SIG-M5 treated with dmso at 0.1 percent for 504 hours (cell line): ENCODE results near the gene MEN1.
A peak's percentile ranks its signal among the peaks of the same experiment; 100 is the strongest.

ENCODE experiments used
- DNase-seq: peaks from one replicate; lab custom pipeline; 2025; ENCODE audit not compliant: unreplicated experiment; lab: John Stamatoyannopoulos, UW

Gene MEN1

DNA sequence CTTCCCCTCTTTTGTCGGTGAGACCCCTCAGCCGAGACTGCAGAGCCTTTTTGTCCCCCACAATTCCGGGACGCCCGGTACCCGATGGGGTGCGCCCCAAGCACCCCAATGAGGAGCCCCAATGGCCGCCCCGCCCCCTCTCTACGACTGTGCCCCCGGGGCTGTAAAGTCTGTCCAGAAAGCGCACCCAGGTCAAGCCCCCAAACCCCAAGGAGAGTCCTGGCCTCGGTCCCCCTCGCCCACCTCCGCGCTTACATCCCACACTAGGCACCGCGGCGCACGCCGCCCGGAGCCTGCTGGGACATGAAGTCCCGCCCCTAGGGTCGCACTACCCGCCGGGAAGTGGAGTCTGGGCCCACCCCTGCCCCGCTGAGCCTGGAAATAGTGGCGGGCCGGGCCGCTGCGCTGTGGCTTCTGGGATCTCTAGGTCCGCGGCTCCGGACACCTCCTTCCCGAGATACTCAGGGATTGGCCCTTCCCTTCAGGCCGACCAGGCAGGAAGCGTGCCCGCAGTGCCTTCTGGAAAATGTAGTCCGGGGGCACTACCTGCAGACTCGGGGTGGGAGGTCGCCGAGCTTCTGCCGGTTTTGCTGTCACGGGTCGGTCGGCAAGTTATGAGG lies at the start of gene MEN1:
Gene MEN1, minus strand, starts transcription at position 281 of the 620 bp plus-strand sequence. CDS start 442 bp downstream, outside the sequence.
- peak; percentile 95 for DNase-seq

DNA sequence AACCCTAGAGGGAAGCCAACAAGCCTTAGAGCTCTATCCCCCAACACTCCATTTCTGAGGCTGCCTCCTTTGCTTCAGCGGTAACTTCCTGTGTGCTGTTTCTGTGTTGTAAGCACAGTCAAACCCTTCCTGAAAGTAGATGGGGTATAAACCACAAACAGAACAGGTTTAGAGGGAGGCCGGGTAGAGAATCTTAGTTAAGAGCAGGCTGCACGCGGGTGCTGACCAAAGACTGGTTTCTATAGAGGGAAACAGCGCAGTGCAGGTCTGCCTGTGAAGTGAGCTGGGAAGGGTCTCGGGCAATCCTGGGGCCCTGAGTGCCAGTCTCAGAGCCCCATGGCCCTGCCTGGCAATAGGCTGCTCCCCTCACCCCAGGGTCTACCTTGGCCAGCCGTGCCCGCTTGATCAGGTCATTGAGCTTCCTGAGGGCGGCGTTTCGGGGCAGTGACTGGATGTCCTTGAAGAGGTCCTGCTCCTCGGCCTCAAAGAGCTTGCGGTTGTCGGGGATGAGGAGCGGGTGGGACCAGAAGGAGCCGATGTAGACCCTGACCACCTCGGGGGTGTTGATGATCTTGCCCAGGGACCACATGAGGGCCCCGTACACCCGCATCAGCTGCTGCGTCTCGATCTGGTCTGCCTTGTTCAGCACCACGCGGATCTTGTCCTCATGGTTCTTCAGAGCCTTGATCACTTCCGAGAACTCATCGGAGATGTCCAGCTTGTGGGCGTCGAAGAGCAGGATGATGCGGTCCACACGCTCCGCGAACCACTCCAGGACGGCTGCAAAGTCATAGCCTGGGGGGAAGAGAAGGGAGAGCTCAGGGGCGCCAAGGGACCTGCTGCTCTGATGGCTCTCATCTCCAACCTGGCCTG lies 49.4 kb upstream of the MEN1 start:
- DNase-seq: peak; percentile 89

DNA sequence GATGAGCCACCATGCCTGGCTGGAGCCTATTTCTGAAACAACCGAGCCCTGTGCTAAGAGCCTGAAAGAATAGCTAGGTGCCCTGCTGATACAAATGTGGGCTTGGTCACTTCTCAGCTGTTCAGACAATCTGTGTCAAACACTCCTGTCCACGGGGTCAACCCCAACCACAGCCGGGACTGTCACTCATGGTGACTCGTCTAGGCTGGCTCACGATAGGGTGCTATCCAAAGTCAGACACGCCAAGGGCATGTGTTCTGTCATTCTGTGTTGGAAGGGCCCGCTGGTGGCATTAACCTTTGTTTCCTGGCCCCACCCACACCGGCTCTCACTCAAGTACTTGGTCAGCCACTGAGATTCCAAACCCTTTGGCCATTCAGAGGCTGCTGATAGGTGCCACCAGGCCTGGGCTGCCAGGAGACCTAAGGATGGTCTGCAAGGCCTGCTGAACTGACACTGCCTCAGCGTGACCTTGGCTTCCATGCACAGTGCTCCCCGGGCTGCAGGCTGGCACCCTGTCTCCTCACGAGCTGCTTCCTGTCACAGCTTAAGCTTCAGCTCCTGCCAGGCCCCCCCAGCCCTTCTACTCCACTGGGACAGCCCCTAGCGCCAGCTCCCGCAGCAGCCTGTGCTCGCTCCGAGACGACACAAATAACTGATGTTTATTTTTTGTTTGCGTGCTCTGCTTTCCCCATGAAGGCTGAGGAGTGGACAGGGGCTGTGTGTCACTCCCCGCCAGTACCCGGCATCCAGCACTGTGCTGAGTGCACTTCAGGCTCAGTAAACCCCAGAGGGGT lies 48.3 kb upstream of the MEN1 start:
- no peak for DNase-seq

DNA sequence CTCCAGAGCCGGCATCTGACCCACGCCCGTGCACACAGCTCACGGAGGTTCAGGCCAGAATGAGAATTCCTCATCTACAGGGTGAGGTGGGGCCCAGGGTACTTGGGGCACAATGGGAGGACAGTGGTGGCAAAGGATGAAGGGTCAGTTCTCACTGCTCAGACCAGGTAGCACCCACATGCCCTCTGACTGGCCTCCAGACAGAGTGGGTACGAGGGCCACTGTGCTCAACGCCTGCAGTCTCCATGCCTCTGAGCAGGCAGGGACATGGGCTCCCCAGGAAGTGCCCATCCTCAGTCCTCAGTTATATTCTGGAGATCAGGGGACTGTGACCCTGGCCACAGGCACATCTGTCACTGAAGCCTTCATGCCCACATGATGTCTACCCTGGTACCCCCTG lies 47.1 kb upstream of the MEN1 start:
- no peak for DNase-seq

DNA sequence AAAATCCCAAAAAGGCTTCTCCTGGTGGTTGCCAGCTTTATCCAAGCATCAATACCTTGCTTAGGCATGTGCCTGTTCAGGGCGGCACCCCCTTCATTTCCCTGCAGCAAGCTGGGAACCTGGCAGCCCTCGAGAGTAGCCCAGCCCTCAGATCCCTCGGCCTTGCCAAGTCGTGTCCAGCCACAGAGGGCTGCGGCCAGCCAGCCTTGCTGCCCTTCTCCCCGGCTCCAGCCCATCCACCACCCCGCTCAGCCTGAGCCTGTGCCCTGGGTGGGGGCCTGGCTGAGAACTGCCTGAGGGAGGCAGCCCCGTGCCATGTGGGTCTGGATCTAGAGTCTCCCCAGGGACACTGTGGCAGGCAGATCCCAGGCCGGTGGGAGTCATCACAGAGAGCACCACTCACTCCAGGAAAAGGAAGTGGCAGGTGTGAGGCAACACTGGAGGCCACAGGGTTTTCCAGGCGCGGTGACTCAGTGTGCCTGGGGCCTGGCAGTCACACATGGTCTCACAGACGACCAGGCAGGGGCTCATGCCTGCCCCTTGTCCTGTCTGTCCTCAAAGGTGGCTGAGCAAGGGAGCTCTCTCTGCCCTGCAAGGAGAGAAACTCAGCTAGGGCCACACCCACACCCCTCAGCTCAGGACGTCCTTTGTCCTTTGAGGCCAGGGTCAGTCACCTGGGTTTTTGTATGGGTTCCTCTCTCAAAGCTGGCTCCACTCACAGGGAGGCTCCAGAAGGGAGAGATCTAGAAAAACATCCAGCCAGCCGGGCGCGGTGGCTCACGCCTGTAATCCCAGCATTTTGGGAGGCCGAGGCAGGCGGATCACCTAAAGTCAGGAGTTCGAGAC lies 46.3 kb upstream of the MEN1 start:
- DNase-seq: peak; percentile 71

DNA sequence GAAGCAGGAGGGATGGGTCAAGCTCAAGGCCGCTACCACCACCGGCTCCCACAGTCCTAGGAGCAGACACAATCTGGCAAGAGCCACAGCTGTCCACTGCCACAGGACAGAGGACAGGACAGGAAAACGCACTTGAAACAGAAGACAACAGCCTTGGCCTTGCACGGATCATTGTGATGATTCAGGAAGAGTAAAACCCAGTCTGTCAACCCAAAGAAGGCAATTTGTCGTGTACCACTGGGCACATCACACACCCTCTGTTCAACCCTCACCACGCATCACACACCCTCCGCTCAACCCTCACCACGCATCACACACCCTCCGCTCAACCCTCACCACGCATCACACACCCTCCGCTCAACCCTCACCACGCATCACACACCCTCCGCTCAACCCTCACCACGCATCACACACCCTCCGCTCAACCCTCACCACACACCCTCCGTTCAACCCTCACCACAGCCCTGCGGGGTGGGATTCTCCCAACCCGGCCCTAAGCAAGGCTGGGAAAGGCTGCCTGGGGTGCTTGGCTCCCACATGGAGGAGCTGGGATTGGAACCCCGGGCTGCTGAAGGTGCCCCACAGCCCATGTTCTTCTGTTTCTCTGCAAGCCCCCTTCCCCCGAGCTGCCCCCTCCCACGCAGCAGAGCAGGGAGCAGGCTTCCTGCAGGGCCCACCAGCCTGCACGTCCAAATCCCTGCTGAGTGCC lies 45.4 kb upstream of the MEN1 start:
- no peak for DNase-seq

DNA sequence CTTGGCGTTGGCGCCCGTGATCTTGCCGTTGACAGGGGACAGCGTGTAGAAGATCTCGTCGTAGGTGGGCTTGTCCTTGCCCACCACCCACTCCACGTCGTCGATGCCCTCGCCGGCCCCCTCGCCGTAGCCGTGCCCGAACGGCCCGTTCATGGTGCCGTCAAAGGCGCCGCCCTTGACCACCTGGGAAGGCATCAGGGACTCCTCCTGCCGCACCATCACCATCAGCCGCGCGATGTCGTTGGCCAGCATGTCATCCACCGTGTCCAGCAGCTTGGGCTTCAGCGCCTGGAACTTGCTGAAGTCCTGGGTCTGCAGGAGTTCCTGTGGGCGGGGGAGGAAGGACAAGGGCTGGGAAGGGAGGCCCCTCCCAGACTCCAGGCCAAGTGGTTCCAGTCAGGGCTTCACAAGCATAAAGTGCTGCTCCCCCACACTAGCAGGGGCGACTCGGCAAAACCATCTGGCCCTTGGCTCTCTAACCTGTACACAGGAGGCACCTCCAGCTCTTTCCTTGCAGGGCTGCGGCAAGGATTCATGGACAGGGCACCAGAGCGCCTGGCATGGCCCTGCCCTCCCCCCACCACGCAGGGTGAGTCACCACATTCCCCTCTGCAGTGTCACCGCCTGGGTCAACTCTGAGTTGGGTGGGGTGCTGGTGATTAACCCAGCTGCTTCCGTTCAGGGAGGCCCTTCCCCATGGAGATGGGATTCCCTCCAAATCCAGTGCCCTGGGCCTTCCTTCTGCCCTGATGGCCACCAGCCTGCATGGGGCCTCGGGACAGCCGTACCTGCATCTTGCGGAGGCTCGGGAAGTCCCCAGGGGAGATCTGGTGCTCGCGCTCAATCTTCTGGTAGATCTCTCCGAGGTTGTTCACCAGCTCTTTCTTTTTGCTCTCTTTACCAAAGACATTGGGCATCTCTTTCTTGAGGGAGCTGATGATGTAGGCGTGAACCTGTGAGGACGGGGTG lies 44.5 kb upstream of the MEN1 start:
- peak; percentile 34 for DNase-seq

DNA sequence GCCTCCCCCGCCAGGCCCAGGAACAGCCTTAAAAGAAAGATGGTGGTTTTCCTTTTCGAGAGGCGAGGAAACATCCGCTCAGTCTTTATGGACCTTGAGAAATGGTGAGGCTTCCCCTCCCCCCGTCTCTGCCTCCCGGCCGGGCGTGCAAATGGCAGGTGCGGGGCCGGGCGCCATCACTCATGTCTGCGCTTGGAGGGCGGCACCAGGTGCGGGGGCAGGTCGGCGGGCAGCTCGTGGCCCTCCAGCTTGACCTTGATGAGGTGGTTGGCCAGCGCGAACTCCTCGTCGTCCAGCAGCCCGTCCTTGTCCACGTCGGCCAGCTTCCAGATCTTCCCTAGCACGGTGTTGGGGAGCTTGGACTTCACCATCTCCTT lies 43.8 kb upstream of the MEN1 start:
- DNase-seq: no peak

DNA sequence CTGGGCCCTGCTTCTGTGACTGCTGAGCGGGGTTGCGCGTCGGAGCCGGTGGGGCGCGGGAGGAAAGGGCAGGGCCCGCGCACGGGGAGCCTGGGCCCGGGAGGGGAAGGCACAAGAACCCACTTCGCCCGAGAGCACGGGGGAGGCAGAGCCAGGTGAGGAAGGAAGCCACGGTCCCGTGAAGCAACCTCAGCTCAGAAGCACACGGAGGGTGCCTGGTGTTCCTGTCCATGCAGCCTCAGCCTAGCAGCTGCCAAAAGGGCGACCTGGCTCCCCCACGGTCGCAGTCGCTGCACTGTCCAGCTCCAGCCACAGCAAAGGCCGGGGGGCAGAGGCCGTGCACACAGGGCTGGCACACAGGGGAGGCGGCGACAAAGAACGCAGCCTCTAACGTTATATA lies 43.4 kb upstream of the MEN1 start:
- no peak for DNase-seq

DNA sequence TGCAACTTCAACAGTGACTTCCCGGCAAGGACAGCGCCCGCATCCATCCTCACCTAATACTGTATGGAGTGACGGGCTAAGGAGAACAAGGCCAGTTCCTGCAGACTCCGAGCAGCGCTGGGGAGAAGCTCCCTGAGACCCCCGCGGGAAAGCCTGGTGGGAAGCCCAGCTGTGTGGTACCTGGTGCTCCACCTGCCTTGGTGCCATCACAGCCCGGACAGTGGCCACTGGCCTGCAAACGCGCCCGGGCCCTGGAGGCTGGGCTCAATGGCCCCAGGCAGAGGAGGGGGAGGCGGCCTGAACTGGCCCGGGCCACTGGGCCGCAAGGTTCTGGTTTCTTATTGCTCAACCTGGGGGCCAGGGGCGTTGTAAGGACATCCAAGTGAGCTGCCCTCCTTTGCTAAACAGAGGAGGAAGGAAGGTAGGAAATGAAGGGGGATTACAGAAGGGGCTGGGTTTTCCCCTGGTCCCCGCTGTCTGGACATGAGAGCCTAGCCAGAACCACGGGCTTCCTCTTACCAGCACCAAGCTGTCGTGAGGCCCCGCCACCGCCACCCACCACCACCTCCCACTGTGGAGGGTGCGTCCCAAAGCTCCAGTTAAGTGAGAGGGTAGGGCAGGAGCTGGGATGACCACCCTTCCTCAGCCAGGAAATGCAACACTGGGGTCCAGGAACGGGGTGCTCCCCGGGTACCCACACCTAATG lies 42.6 kb upstream of the MEN1 start:
- DNase-seq: no peak

DNA sequence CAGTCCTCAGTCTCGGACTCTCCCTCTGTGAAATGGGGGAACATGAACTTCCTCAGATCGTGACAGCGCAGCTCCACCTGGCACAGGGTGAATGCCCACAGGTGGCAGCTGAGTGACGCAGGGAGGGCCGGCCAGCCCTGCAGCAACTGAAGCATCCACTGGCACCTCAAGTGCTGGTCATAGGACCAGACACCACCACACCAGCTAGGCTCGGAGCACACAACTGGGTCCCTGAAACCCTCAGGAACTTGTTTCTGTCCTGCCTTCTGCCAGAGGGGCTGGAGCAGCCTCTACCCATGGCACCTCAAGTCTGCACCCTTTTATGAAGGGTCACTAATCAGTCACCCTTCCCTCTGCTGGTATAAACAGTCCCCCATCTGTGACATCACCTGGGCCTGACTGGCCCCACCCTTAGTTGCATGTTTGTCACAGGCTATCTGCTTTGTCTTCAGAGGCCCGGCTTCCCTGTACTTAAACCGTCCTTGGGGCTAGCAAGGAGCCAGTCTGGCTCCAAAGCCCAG lies 41.5 kb upstream of the MEN1 start:
- no peak for DNase-seq

DNA sequence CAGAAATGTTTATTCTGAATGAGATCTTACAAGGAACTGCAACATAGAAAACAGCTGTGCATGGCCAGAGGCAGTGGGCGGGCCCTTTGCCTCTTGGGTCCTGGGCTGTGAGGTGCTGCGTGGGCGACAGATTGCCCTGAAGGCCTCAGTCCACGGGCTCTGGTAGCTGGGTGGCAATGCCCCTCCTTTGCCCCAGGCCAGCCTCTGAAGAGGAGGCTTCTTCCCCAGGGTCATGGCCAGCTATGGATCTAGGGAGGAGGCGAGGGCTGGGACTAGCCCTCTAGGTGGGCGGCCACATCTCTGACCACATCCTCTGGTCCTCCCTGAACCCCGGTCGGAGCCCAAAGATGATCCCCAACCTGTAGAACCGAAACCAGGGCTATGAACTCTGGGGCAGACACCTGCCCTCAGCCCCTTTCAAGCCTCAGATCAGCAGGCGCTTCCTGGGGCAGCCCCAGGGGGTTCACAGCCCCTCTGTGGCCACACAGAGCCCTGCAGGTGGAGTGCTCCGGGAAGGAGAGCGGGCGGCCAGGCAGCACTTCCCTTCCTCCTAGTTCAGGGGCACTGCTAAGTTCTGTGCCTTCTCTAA lies 40.7 kb upstream of the MEN1 start:
- no peak for DNase-seq

DNA sequence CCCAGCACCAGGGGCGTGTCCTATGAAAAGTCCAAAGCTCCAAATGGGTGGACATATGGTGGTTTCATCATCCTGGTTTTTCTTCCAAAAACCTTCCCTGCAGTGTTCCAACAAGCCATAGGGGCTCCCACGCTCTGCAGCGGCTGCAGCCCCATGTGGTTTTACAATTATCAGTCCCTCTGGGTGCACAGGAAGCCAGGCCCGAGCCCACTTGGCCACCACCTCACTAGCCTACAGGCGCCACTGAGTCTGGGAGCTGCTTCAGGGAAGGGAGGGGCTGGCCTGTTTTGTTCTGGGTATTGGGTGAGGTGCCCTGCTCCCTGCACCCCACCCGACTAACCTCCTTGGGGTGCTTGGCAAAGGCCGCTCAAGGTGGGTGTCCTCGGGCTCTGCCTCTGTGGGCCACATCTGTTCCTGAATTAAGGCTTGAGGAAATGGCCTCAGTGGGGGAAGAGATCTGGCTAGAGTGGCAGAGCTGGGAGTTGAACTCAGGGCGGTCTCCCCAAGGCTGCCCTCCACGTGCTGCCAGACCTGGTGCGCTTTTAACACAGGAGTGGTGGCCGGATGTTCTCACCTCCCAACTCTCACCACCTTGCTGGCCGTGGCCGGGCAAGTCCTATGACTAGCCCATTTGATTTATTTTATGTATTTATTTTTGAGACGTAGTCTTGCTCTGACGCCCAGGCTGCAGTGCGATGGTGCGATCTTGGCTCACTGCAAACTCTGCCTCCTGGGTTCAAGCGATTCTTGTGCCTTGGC lies 39.4 kb upstream of the MEN1 start:
- DNase-seq: no peak

DNA sequence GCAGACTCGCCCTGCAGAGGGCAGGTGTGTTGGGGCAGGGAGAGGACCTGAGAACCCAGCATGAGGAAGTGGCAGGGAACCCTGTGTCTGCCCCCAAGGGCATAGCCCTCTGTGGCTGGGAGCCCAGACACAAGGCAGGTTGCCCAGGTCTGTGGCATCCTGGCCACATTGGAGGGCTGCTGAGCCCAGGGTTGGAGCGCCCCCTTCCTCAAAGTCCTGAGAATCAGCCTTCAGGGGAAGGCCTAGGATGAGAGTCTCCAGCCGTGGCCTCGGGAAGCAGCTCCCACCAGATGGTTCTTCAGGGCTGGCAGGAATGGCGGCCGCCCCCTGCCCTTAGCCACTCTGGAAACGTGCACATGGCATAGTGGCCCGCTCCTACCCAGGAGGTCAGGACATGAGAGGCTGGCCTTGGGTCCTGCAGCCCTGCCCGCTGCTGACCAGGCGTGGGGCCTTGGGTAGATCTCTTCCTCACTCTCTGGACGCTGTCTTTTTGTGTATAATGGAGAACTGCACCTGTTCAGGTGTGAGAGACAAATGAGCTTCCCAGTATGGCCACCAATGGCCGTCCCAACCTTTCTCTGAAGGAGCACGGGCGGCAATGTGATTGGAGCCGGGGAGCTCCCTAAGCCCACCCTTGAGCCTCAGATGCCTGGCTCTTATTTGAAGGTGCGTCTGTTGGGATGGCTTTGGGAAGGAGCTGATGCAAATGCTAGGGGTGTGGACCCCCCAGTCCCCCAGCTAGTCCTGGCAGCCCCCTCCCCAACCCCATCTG lies 38.7 kb upstream of the MEN1 start:
- no peak for DNase-seq

DNA sequence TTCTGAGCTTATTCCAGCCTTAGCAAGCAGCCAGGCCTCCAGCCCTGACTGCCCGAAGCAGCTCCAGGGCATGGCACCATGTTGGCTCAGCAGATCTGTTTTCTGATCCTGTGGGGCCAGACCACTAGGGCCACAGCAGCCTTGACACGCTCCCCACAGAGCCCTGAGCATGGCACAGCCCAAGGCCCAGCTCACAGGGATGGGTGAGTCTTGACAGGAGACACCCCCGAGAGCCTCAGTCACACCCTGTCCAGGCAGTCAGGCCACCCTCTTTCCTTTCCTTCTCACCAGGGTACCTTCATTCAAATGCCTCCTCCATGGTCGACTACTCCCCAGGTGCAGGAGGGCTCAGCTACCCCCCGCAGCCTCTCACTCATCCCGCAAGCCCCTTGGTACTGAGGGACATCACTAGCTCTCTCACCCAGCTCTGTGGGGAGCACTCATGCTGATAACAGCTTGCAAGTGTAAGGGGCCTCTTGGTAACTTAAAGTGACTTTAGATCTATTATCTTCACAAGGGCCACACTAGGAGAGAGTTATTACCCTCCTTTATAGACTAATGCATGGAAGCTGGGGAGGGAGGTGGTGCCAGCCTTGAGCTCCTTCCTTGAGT lies 38.0 kb upstream of the MEN1 start:
- DNase-seq: no peak
